GM21717 (cell line): ENCODE results near the gene SLCO2B1.

Experiments
- ATAC-seq: cut with Tn5 transposase; IDR thresholded peaks from one replicate; pipeline ENCODE4 v1.9.1; 2021; ENCODE audit warnings: mild to moderate bottlenecking, moderate library complexity; ENCODE audit not compliant: unreplicated experiment

SLCO2B1 gene

DNA sequence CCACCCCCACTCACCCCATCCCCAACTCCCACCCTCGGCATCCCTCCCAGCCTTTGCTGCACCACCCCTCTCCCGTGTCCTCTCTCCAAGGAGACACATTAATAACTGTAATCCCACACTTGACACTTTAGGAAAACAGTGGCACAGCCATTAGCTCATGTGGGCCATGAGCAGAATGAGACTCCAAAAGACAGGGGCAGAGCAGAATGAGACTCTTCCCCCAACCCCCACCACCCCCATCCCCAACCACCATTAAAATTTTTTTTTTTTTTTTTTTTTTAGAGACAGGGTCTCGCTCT is 6.2 kb upstream of the SLCO2B1 start:
- ATAC-seq: no peak

DNA sequence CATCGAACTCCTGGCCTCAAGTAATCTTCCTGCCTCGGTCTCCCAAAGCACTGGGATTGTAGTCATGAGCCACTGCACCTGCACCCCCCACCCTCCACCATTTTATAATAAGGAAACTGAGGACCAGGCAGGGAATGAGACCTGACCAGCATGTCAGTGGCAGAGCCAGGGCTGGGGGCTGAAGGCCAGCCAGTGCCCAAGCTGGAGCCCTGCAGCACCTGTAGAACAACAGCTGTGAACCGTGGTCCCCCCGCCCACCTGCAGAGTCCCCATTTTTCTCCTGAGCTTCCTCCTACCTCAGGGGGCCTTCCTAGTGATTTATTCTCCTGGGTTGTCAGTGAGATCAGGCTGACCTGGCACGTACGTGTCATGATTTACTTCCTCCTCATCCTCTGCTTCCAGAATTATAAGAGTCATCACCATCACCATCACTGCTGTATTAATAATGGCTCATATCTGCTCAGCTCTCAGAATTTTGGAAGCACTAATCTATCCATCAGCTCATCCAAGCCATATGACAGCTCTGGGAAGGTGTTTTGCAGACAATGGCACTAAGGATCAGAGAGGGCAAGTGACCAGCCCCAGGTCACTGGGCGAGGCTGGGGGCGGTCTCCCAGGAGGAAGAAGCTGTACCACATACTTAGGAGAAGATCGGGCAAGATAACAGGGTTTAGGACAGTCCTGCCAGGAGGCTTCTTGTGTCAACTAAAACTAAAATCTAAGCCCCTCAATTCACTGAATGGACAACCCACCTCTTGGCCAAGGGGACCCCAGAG is 5.5 kb upstream of the SLCO2B1 start:
- no peak for ATAC-seq

DNA sequence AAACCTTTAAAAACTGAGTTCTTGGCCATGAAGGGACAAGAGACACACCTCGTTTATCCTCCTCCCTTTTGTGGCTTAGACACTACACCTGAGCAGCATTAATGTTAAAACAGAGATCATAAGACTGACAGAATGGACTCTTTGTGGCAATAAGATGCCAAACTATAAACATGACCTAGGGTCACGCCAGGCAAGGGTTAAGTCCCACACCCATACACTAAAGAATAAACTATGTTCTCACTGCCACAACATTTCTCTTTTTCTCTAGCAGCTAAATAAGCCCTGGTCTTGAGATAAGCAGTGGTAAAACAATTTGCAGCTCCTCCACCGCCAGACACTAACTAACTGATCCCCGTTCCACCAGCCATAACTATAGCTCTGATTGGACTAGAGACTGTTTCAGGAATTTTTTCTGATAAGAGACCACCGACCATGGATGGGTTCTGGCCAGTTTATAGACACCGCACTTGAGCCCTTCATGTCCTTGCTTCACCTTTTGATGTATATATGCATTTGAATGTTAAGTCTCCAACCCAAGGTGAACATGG is 4.9 kb upstream of the SLCO2B1 start:
- ATAC-seq: no peak

DNA sequence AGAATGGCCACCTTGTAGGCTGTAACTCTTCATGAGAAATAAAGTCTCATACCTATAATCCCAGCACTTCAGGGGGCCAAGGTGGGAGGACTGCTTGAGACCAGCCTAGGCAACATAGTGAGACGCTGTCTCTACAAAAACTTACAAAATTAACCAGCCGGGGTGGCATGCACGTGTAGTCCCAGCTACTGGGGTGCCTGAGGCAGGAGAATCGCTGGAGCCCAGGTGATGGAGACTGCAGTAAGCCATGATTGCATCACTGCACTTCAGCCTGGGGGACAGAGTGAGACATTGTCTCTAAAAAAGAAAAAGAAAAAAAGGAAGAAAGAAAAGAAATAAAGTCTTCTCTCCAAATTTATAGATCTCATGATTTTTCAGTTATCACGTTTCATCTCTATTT is 4.2 kb upstream of the SLCO2B1 start:
- ATAC-seq: no peak

DNA sequence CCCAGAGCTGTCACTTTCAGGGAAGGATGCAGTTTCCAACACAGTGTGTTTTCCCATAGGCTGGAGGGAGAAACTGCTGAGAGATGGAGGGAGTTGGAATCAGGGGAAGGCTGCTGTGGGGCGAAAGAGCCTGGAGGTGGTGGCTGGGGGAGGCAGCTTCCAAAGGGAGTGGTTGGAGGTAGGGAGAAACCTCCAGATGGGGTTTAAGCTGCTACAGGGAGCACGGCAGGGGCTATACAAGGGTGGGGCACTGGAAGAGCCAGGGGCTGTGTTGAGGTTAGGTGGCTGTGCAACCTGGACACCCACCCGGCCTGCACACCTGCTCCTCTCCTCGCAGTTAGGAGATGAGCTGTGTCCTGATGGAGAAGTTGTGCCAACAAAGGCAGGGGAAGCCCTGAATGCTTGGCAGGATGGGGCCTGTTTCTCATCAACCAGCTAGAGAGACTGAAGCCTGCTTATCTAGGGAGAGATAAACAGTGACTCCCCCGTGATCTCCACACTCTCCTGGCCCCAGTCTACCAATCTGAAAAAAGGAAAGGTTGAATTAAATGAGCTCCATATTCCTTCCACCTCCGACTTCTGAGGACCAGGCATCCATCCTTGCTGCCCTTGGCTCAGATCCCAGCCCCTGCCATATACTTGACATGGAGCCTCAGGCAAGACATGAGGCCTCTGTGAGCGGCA is 3.6 kb upstream of the SLCO2B1 start:
- no peak for ATAC-seq

DNA sequence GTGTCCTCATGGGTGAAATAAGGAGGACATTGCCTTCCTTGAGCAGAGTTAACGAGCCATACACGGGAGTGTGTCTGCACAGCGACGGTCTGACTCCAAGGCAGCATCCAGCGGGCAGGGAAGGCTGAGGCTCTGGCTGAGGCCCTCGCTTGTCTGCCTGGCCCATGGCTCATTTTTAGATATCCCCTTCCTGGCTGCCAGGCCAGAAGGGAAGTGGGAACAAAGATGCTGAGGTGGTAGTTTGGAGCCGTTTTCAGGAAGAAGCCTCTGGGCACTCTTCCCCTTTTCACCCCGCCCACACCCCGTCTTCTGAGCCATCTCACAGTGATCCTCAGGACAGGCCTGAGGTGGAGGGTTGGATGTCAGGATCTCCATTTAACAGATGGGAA is 3.0 kb upstream of the SLCO2B1 start:
- ATAC-seq: no peak

DNA sequence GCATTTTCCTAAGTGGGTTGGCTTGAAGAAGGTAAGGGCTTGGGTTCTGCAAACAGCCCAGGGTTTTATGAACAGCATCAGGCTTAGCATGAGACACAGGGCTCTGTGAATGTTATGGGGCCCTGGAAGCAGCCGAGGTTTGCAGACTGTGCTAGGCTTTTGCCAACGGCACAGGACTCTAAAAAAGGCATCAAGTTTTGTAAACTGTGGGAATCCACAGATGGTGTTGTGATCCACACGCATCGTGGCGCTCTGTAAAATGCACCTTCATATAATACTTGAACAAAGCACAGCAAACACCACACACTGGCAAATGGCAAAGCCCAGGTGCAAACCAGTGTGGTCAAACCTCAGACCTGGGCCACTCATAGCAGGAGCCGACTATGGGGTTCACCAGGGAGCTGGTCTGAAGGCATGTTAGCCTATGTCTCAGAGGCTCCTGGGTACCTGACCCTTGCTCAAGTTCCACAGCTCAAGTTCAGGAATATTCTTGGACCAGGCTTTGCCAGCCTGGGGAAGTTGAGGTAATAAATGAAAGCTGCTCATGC is 2.4 kb upstream of the SLCO2B1 start:
- ATAC-seq: no peak

DNA sequence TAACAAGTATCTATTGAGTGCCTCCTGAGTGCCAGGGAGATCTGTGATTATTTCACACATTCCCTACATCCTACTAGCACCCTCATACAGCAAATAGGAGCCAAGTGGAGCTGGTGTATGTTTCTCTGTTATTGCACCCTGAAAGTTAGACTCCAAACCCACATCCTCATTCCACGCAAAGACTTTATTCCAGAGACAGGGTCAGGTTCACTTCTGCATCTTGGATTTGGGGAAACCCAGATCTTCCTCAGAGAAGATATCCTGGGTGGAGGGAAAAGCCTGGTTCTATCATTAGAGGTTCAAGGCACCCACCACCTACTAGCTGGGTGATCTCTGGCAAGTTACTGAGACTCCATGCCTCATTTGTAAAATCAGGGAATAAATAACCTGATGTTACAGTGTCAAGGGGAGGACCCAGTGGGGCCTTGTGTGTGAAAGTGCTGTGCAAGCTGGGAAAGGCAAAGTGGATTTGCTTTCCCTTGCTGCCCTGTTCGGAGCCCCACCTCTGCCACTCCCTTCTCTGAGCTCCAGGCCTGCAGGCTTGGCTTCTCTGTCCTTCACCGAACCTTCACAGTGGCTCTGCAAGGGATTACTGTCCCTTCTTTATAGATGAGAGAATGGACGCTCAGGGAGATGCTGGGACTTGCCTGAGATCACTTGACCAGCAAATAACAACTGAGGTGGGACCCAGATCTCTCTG is 991 bp upstream of the SLCO2B1 start:
- ATAC-seq: no peak

DNA sequence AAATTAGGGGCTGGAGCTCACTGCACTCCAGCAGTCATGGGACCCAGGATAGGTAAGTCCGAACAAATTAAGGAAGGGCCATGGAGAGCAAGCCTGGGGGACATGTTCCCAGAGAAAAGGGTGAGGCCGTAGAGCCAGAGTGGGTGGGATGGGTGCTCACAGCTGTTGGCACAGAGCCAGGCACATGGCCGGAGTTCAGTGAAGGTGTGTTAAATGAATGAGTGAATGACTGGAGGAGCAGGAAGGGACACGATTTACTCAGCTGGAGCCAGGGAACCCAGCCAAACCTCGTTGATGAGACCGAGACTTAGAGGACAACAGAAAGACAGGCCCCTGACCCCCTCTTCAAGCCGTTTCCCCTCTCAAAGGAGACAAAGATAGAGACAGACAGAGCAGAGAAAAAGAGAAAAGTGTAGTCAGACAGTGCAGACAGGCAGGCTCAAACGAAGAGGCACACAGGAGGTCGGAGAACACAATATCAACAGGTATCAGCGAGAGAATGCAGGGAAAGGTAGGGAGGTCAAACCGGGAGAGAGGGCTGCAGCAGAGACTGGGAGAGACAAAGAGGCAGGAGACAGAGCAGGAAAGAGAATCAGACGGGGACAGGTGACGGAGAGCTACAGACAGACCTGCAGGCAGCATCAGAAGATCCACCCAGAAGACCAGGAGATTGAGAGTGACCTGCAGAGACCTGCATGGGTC is 590 bp downstream of the SLCO2B1 start:
- no peak for ATAC-seq

DNA sequence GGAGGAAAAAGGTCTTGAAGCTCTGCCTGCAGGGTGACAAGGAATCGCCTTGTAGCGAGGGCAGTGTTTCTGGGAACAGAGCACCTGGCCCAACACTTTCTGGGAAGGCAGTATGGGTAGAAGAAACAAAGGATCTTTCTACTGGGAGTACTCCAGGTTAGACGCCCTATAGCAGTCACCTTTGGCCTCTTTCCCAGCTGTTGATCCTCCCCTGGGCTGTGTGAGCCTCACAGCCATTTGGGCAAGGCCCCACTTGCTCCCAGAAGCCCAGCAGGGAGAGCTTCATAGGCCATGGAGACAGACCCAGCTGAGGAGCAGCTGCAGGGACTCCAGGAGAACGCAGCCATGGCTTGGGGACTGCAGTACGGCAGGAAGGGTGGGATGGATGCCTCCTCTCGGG is 1.2 kb downstream of the SLCO2B1 start:
- no peak for ATAC-seq

DNA sequence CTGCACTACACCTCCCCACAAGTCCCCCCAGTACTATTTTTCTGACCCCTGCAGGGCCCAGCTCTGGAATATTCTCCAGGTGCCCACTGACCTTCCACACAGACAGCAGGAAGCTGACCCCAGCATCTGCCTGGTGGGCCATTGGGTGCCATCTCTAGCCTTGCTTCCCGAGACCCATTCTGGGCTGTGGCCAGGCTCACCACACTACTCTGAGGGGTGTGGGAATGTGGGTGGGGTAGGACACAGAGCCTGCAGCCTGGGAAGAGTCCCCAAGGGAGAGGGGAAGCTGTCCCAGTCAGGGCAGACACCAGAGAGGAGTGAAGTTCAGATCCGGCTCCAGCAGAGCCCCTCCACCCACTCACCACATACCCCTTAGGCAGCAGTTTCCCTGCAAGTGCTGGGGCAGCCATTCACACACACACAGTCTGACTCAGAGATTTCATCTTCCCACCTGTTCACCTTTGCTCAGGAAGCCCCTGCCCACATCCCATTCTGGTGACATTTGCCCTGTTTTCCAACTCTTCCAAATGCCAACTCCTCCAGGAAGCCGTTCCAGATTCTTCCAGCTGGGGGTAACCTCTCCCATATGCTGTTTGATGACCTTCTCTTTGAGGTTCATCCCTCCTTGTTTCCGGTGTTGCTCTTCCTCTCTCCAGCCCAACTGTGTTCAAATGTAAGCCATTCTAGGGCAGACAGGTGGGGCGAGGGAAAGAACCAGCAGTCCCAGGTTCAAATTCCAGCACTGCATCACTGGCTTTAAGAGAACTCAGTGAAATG is 1.9 kb downstream of the SLCO2B1 start:
- no peak for ATAC-seq

DNA sequence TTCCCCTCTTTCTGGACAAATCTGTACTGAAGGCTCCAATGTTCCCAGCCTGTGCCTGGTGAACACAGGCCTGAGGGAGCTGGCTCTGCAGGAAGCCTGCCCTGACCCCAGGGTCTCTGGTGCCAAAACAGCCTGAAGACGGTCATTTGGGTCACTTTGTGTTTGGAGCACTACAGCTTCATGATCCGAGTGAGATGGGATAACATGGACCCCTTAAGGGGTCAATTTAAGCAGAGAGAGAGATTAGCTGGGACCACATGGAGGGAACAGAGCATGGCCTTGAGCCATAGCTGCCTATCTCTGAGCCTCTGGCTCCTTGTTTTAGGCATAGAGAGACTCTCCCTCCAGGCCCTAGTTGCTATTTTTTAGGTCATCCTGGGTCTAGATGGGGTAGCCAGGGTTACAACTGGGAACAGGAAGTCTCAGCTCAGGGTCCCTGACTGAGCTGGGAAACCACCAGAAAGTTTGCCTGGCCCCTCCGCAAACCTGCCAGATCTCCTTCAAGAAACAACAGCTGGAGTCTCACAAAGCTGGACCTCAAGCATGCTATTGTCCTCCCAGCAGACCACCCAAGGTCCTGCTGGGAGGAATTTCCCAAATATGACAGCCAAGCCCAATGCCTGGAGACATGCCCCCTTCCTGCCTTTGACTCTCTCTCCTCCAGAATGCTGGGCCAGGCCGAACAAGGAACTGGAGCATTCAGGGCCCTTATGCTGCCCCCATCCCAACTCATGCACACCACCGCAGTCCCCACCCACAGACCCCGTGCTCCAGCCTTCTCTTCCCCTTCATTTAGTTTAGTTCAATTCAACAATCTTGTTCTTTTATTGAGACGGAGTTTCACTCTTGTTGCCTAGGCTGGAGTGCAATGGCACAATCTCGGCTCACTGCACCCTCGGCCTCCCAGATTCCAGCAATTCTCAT is 4.0 kb downstream of the SLCO2B1 start:
- ATAC-seq: no peak

DNA sequence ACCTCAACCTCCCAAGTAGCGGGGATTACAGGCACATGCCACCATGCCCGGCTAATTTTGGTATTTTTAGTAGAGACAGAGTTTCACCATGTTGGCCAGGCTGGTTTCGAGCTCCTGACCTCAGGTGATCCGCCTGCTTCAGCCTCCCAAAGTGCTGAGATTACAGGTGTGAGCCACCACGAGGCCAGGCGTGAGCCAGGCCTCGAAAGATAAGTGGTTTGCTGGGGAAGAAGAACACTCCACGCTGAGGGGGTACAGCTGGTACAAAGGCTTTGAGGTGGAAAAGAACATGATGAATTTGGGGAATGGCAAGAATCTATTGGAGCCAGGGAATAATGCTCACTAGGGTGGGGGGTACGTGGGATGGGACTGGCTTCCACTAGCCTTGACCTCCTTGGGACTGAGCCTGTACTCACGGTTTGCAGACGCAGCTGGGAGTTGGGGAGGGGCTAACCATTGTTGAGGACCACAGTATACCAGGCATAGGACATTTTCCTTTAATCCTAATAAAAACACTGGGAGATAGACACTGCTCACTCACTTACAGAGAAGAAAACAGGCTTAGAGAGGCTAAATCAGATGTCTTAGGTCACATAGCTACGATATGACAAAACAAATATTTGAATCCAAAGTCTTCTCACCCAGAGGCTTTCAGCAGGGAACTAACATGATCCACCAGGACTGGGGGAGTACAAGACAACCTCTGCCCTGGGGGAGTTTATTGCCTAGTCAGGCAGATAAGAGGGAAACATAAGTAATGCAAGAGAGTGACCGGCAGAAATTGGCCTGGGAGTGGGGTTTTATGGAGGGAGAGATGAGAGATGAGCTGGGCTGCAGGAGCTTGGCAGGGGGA is 4.9 kb downstream of the SLCO2B1 start:
- ATAC-seq: no peak

DNA sequence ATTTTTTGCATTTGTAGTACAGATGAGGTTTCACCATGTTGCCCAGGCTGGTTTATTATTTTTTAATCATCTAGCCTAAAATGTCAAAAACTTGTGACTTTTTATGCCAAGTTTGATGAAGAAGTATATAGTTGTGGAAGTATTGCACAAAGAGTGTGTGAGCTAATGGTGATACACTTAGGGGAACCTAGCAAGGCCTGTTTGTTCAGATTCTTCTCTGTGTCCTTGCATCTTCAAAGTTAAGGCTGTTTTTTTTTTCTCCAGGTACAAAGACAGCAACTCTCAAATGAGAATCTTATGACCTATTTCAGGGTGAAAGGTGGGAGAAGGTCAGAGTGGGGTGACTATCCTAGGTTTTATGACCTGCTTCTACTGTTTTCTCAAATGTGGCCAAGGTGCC is 7.3 kb downstream of the SLCO2B1 start:
- no peak for ATAC-seq

DNA sequence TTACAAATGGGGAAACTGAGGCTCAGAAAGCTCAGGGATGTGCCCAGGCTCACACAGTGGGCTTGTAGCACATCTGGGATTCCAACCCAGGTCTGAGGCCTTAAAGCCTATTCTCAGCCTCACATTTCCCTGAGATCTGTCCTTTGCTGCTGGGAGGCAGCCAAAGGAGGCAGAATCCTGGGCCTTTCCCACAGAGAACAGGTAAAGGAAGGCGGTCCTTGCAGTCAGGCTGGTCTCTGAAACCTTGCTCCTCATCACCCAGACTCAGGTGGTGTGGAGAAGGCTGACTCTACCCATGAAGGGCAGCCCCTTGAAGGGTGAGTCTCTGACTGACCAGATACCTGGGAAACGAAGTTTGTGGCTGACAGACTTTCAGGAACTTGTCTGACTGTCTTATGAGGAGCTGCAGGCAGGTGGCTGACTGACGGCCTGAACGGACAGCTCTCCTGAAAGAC is 7.8 kb downstream of the SLCO2B1 start:
- ATAC-seq: no peak

DNA sequence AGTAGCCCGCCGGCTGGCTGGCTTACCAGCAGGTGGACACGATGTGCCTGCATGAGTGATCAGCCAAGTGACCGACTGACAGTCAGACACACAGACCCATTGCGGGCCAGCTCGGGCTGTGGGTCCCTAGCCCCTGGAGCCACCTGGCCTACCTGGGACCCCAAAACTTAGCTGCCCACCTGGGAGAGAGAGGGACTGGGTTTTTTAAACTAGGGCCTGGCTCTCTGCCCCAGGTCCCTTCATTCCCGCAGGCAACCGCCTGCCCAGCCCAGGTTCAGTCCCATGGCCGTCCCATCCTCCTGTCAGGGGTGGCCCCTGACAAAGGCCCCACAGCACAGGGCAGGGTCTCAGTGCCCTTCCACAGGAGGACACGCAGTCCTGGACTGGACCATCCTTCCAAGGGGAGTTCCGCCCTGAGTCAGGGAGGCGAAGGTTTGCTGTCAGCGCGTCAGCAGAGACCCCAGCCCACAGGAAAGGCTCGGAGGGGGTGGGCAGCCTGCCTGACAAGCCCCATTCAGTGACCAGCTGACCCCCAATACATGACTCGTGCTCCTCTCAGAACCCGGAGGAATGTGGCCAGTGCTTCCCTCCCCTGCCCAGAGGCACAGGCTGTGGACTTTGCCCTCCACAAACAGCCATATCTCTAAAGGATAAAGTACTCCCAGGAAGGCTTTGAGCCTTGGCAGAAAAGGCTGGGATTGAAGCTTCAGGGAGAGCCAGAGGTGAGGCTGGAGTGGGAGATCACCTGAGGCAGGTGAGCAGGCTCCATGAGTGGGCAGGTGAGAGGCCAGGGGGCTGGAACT is 8.4 kb downstream of the SLCO2B1 start:
- ATAC-seq: no peak

DNA sequence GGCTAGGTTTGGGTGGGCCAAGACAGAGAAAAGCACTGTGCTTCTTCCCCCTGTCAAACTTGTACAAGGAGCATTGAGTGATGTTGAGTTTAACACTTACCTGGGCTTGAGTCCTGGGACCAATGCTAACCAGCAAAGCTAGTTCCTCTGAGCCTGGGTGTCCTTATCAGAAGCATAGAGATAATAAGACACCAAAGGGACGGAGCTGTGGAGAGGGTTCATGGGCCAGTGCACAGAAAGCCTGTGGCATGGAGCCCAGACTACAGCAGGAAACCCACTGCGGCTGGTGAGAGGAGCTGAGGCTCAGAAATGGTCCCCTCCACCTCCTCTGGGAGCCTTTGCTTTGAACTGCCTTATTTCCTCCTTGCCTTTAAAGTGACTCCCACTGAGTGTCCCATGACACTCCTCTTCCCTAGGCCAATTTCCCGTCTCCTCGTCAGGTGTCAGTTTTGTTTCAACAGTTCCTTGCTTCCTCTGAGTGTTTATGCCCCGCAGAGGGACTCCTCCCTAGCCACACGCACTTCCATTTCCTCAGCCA is 9.4 kb downstream of the SLCO2B1 start:
- no peak for ATAC-seq
